HUES64 (cell line): ENCODE measurements around the gene ANKRD13D.

Experiments used
- H3K27ac ChIP-seq: 2 replicates; pipeline ENCODE4 v1.7.0; 2013; ENCODE audit warnings: low read depth, low read length, inconsistent platforms
- H3K27me3 ChIP-seq: 2 replicates; pipeline ENCODE4 v1.6.1; 2013; ENCODE audit warnings: mild to moderate bottlenecking, low read length; ENCODE audit not compliant: insufficient read depth
- H3K36me3 ChIP-seq: 2 replicates; pipeline ENCODE4 v1.6.1; 2013; ENCODE audit warnings: mild to moderate bottlenecking, low read length; ENCODE audit not compliant: insufficient read depth
- H3K4me1 ChIP-seq: 2 replicates; pipeline ENCODE4 v1.6.1; 2013; ENCODE audit warnings: mild to moderate bottlenecking, low read length, moderate library complexity; ENCODE audit not compliant: insufficient read depth
- H3K4me3 ChIP-seq: 2 replicates; pipeline ENCODE4 v1.5.1; 2013; ENCODE audit warnings: mild to moderate bottlenecking, low read length, moderate library complexity
- H3K9ac ChIP-seq: 2 replicates; pipeline ENCODE4 v1.6.1; 2013; ENCODE audit warnings: mild to moderate bottlenecking, low read depth, low read length
- H3K9me3 ChIP-seq: 2 replicates; pipeline ENCODE4 v1.6.1; 2013; ENCODE audit warnings: low read depth, low read length; ENCODE audit not compliant: insufficient read depth
- WGBS: fragments of 150-250, 120-280 bp; methylation state at CpG from one replicate; pipeline ENCODE4 v1.1.7; 2013; ENCODE audit warnings: missing lambda C conversion rate; 5-methylcytosine and 5-hydroxymethylcytosine counted together

Gene ANKRD13D

GRCh38 chr11:67262731-67263675, 26.1 kb upstream of the ANKRD13D start:
- Histone ChIP-seq H3K27ac (no peak overlapping the region), H3K36me3 (peaks cover 3% of the 10 kb centered on the region; the same call in 1 of the 2 replicates), H3K27me3 (peaks cover 22% of the 10 kb centered on the region), H3K4me3 (no peak overlapping the region), H3K9ac (no peak overlapping the region), H3K9me3 (no peaks in the 10 kb centered on the region), H3K4me1 (peaks cover 13% of the 10 kb centered on the region)
- 67% methylated on average over 22 of the region's 22 CpGs for WGBS

GRCh38 chr11:67264260-67264659, 24.8 kb upstream of the ANKRD13D start:
- WGBS, result 96% methylated on average over 5 of the region's 5 CpGs
- H3K4me3 ChIP-seq, result no peak overlapping the region
- no peaks in the 10 kb centered on the region for H3K9me3 ChIP-seq
- H3K36me3 ChIP-seq, result peaks cover 15% of the 10 kb centered on the region
- H3K9ac ChIP-seq, result no peak overlapping the region
- H3K4me1 ChIP-seq, result peaks cover 15% of the 10 kb centered on the region
- H3K27me3 ChIP-seq, result peaks cover 22% of the 10 kb centered on the region
- H3K27ac ChIP-seq, result no peak overlapping the region

DNA sequence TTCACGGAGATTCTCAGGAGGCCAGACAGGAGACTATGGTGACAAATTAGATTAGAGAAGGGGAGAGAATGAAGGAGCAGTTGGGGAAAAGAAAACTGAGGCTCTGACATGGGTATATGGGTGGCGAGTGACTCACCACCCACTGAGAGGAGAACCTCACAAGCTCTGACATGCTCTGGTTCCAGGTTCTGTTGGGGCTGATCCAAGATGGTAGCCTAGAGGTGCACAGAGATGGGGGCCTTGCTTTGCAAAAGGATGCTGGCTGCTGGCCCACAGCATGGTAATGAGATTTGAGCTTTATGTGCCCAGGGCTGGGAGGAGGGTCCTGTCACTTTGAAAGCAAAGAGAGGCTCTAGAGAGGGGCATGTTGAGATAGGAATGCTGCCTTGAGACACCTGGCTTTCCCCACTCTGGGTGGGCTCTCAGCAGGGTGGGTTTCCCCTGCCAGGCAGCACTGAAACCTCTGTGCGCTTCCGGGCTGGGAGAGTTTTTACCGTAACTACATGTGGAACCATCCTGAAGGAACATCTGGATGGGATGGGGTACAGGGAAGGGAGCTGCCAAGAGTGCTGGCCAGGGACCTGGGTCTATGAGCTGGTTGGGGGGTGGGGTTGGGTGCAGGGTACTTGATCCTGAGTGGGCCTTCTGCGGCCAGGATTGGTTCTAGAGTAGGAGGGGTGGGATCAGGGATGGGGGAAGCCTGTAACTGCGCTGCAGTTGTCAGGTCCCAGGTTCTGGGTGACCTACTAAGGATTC, 24.0 kb upstream of the ANKRD13D start:
- peaks cover 23% of the 10 kb centered on the region for H3K4me1 ChIP-seq
- H3K27ac ChIP-seq, result no peak overlapping the region
- no peaks in the 10 kb centered on the region for H3K9me3 ChIP-seq
- H3K36me3 ChIP-seq, result peaks cover 17% of the 10 kb centered on the region
- no peak overlapping the region for H3K4me3 ChIP-seq
- H3K27me3 ChIP-seq, result peaks cover 22% of the 10 kb centered on the region
- 95% methylated on average over 7 of the region's 7 CpGs for WGBS
- H3K9ac ChIP-seq, result no peak overlapping the region

- H3K4me1 ChIP-seq, result peaks cover 29% of the 10 kb centered on the region
- H3K4me3 ChIP-seq, result peak overlapping the region; percentile 76; the same call in 1 of the 2 replicates
- no peak overlapping the region for H3K27ac ChIP-seq
Measured at GRCh38 chr11:67265633-67266448, 23.3 kb upstream of the ANKRD13D start.

GRCh38 chr11:67266449-67267187, 22.5 kb upstream of the ANKRD13D start, which contains the start of gene GRK2:
Gene GRK2 (plus strand): TSS chr11:67266473. CDS start chr11:67266700, 227 bp downstream.
- no peaks in the 10 kb centered on the region for H3K9me3 ChIP-seq
- no peak within 1 kb of the TSS for H3K27ac ChIP-seq
- WGBS, result under 1% methylated on average over 103 of the region's 103 CpGs
- H3K27me3 ChIP-seq, result peaks cover 21% of the 10 kb centered on the region
- H3K4me3 ChIP-seq, result peak within 1 kb of the TSS; percentile 76
- peak within 1 kb of the TSS; percentile 74 for H3K9ac ChIP-seq
- peaks cover 37% of the 10 kb centered on the region for H3K4me1 ChIP-seq
- H3K36me3 ChIP-seq, result peaks cover 17% of the 10 kb centered on the region

More at GRCh38 chr11:67265633-67266448, 23.3 kb upstream of the ANKRD13D start:
- Histone ChIP-seq H3K9ac (no peak overlapping the region), H3K9me3 (no peaks in the 10 kb centered on the region), H3K27me3 (peaks cover 22% of the 10 kb centered on the region), H3K36me3 (peaks cover 17% of the 10 kb centered on the region)
- WGBS, result 18% methylated on average over 54 of the region's 54 CpGs

DNA sequence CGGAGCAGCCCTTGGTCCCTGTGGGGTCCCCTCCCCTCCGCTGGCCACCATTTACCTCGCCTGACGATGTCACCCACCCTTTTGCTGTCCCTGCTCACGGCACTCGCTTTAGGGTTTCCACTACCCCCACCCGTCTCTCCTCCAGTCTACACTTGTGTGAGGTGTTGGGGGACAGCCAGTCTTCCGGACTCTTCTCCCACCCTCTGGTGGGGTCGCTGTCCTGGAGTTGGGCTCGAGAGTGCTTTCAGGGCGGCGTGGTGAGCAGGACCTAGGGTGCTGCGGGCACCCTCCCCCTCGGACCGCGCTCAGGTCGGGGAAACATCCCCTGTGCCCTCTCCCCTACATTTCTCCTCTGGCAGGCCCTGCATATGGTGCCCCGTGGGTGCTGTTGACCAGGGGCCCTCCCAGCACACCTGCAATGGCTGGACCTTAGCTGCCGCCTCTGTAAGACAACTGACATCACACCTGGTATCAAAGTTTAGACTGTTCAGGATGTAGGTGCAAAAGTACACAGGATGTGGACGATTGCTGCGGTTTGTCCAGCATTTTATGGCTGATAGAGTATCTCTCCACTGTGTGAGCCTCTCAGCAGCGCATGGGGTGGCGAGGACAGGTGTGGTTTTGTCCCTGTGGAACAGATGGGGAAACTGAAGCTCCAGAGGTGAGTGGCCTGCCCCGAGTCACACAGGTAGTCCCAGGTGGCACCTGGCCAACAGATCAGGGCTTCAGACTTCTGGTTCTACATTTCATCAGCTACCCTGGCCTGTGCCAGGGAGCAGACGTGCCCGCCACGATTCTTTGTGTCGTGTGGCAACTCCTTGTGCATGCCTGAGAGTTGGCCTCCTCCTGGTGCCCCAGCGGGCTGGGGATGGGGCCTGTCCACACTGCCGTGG, 21.7 kb upstream of the ANKRD13D start:
- H3K9ac ChIP-seq, result peak overlapping the region; percentile 74
- H3K4me1 ChIP-seq, result peaks cover 29% of the 10 kb centered on the region
- peaks cover 13% of the 10 kb centered on the region for H3K27me3 ChIP-seq
- 50% methylated on average over 27 of the region's 30 CpGs for WGBS
- peak overlapping the region; percentile 76 for H3K4me3 ChIP-seq
- no peak overlapping the region for H3K27ac ChIP-seq
- H3K36me3 ChIP-seq, result peaks cover 17% of the 10 kb centered on the region
- H3K9me3 ChIP-seq, result no peaks in the 10 kb centered on the region

DNA sequence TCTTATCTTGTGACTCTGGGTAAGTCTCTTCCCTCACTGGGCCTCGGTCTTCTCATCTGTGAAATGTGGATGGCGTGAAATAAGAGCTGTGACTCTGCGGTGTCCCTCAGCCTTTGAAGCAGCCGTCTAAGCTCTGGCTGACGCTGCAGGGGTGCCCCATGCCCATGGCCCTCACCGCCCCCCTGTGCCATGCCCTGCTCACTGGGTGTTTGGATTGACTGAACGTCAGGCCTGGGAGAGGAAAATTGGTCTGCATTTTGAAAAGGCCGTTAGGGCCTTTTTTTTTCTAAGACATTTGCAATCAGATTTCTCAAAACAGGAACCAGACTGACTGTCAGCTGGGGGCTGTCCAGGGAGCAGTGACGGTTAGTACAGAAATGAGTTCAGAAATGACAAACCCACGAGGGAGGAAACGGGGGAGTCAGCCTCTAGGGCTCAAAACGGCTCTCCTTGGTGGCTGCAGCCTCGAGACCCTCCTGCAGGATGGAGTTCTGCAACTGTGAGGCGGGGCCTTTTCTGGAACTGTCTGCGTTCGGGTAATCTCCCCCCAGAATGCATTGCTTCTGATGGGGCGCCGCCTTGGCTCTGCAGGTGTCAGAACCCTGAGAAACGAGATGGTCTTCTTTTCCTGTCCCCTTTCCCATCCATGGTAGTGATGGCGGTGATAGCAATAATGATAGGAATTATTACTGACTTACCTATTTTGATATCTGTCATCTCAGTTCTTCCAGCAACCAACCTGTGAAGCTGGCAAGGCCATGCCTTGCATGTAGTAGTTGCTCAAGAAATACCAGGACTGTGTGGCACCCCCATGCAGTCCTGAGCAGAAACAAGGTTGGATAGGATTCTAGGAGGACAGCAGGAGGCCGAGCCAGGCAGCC, 20.8 kb upstream of the ANKRD13D start:
- Histone ChIP-seq H3K9ac (no peak overlapping the region), H3K4me1 (peaks cover 24% of the 10 kb centered on the region), H3K9me3 (no peaks in the 10 kb centered on the region), H3K36me3 (peaks cover 17% of the 10 kb centered on the region), H3K27me3 (peaks cover 13% of the 10 kb centered on the region), H3K27ac (no peak overlapping the region), H3K4me3 (peak overlapping the region; percentile 76; the same call in 1 of the 2 replicates)
- WGBS, result 91% methylated on average over 20 of the region's 21 CpGs

DNA sequence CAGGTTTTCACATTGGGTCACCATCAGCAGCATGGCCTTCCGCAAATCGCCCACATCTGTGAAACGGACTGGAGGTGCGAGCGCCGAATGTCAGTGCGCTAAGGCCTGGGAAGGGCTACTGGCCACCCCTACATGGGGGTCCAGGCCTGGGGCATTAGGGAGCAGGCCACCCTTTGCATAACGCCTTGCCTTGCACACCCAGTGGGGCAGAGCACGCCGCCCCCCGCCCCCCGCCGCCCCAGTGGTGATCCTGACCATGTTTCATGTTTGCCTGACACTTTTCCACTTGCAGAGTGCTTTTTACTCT, 20.2 kb upstream of the ANKRD13D start:
- peaks cover 17% of the 10 kb centered on the region for H3K36me3 ChIP-seq
- H3K9ac ChIP-seq, result no peak overlapping the region
- peaks cover 13% of the 10 kb centered on the region for H3K27me3 ChIP-seq
- peaks cover 24% of the 10 kb centered on the region for H3K4me1 ChIP-seq
- H3K9me3 ChIP-seq, result no peaks in the 10 kb centered on the region
- WGBS, result 94% methylated on average over 13 of the region's 13 CpGs
- H3K4me3 ChIP-seq, result no peak overlapping the region
- H3K27ac ChIP-seq, result no peak overlapping the region
